GM12873 (cell line): ENCODE measurements around the gene DHFR.

ENCODE experiments used
- CTCF ChIP-seq: IDR thresholded peaks from 2 replicates; pipeline ENCODE4 v1.5.1; 2012; ENCODE audit warnings: low read depth, mild to moderate bottlenecking, moderate library complexity, low read length, control low read depth; ENCODE audit not compliant: insufficient read depth; ENCODE audit errors: missing control alignments

DHFR gene

GRCh38 chr5:80631278-80632259 lies 23.2 kb downstream of the DHFR start:
- no peak for TF ChIP-seq CTCF

GRCh38 chr5:80629281-80629680 lies 25.5 kb downstream of the DHFR start:
- TF ChIP-seq CTCF = no peak

GRCh38 chr5:80625230-80625629 lies 29.6 kb downstream of the DHFR start:
- TF ChIP-seq CTCF = no peak

GRCh38 chr5:80623999-80624398 lies 30.8 kb downstream of the DHFR start:
- no peak for TF ChIP-seq CTCF

- no peak for TF ChIP-seq CTCF
These were observed 32.0 kb downstream of the DHFR start for GRCh38 chr5:80622756-80623155.

- no peak for TF ChIP-seq CTCF
These were observed 34.6 kb downstream of the DHFR start for GRCh38 chr5:80620211-80620610.

- TF ChIP-seq CTCF = no peak
These were observed 35.7 kb downstream of the DHFR start for GRCh38 chr5:80619086-80619485.
